AG09309 (cell line): ENCODE data around the gene ZSCAN23.

ENCODE experiments used
- DNase-seq: peaks from one replicate; pipeline ENCODE4 v3.0.0-alpha.2; 2010; ENCODE audit warnings: low read depth
- H3K4me3 ChIP-seq: 2 replicates; pipeline ENCODE4 v1.5.1; 2011; ENCODE audit warnings: mild to moderate bottlenecking, low read depth, low read length, moderate library complexity; ENCODE audit not compliant: control insufficient read depth
- CTCF ChIP-seq: IDR thresholded peaks from 2 replicates; pipeline ENCODE4 v1.5.1; 2011; ENCODE audit warnings: mild to moderate bottlenecking, low read depth, low read length, inconsistent platforms; ENCODE audit not compliant: insufficient read depth, control insufficient read depth; ENCODE audit errors: missing control alignments

Gene ZSCAN23

DNA sequence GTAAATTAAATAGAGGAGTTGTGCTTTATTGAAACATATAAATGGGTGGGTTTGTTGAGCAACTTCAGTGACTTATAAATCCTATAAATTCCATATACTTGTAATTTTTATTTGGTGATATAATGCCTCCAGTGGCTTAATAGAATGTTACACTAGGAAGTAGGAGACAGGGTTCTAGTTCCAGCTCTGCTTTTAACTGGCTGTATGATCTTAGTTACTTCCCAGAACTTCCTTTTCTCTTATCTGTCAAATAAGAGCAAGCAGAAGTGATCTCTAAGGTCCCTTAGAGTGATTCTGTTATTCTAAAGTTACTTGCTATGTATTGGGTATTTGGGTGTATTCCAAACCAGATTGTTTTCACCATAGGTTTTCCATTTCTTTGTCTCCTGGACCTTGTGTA is 10.2 kb downstream of the ZSCAN23 start:
- no peak for TF ChIP-seq CTCF
- no peak for DNase-seq
- H3K4me3 ChIP-seq: no peak overlapping the region

GRCh38 chr6:28429781-28430180 is 13.5 kb downstream of the ZSCAN23 start:
- no peak for TF ChIP-seq CTCF
- no peak overlapping the region for H3K4me3 ChIP-seq
- no peak for DNase-seq

- TF ChIP-seq CTCF: no peak
- DNase-seq: no peak
- H3K4me3 ChIP-seq: no peak overlapping the region
Observed at GRCh38 chr6:28425944-28426541, 17.2 kb downstream of the ZSCAN23 start.

DNA sequence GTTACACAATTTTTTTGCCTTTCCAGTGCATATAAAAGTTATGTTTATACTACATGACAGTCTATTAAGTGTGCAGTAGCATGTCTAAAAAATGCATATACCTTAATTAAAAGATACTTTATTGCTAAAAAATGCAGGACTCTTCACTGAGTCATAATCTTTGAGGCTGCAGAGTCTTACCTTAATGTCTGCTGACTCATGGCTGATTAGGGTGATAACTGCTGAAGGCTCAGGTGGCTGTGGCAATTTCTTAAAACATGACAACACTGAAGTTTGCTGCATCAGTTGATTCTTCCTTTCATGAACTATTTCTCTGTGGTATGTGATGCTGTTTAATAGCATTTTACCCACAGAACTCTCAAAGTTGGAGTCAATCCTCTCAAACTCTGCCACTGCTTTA is 19.1 kb downstream of the ZSCAN23 start:
- DNase-seq: no peak
- no peak for TF ChIP-seq CTCF

GRCh38 chr6:28423546-28423945 is 19.7 kb downstream of the ZSCAN23 start:
- no peak for TF ChIP-seq CTCF

More for the DNA sequence above, 19.1 kb downstream of the ZSCAN23 start:
- H3K4me3 ChIP-seq: no peak overlapping the region

GRCh38 chr6:28413681-28414080 is 29.6 kb downstream of the ZSCAN23 start:
- DNase-seq: no peak
- no peak for TF ChIP-seq CTCF
- H3K4me3 ChIP-seq: no peak overlapping the region

More at GRCh38 chr6:28423546-28423945, 19.7 kb downstream of the ZSCAN23 start:
- DNase-seq: no peak
- H3K4me3 ChIP-seq: no peak overlapping the region
